GM06990 (cell line): ENCODE data around the gene GATAD2A.
A peak's percentile ranks its signal among the peaks of the same experiment; 100 is the strongest.

ENCODE experiments used
- DNase-seq: peaks from one replicate; pipeline ENCODE4 v3.0.0-alpha.2; 2011; ENCODE audit not compliant: insufficient read length; ENCODE audit errors: extremely low read depth
- H3K27me3 ChIP-seq: replicated peaks from 2 replicates; pipeline ENCODE4 v1.6.0; 2011; ENCODE audit warnings: low read length; ENCODE audit not compliant: control insufficient read depth, insufficient read depth
- H3K36me3 ChIP-seq: 2 replicates; pipeline ENCODE4 v1.5.1; 2011; ENCODE audit warnings: low read length; ENCODE audit not compliant: control insufficient read depth, insufficient read depth
- H3K4me3 ChIP-seq: replicated peaks from 2 replicates; pipeline ENCODE4 v1.5.1; 2011; ENCODE audit warnings: low read depth, mild to moderate bottlenecking, control low read depth, low read length
- TF ChIP-seq, protein P1 (sequence below): IDR thresholded peaks from 2 replicates; pipeline ENCODE4 v1.5.1; 2011; ENCODE audit warnings: low read length, control low read depth, mild to moderate bottlenecking, inconsistent platforms; ENCODE audit not compliant: insufficient read depth, poor library complexity, severe bottlenecking

The GATAD2A gene

GRCh38 chr19:19537075-19538048 is 131.9 kb downstream of the GATAD2A start:
- H3K27me3 ChIP-seq, result no peaks in the 10 kb centered on the region
- DNase-seq, result no peak
- TF ChIP-seq, protein P1, sequence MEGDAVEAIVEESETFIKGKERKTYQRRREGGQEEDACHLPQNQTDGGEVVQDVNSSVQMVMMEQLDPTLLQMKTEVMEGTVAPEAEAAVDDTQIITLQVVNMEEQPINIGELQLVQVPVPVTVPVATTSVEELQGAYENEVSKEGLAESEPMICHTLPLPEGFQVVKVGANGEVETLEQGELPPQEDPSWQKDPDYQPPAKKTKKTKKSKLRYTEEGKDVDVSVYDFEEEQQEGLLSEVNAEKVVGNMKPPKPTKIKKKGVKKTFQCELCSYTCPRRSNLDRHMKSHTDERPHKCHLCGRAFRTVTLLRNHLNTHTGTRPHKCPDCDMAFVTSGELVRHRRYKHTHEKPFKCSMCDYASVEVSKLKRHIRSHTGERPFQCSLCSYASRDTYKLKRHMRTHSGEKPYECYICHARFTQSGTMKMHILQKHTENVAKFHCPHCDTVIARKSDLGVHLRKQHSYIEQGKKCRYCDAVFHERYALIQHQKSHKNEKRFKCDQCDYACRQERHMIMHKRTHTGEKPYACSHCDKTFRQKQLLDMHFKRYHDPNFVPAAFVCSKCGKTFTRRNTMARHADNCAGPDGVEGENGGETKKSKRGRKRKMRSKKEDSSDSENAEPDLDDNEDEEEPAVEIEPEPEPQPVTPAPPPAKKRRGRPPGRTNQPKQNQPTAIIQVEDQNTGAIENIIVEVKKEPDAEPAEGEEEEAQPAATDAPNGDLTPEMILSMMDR, result no peak
- no peaks in the 10 kb centered on the region; the same call in none of the 2 replicates for H3K36me3 ChIP-seq
- no peak overlapping the region for H3K4me3 ChIP-seq

DNA sequence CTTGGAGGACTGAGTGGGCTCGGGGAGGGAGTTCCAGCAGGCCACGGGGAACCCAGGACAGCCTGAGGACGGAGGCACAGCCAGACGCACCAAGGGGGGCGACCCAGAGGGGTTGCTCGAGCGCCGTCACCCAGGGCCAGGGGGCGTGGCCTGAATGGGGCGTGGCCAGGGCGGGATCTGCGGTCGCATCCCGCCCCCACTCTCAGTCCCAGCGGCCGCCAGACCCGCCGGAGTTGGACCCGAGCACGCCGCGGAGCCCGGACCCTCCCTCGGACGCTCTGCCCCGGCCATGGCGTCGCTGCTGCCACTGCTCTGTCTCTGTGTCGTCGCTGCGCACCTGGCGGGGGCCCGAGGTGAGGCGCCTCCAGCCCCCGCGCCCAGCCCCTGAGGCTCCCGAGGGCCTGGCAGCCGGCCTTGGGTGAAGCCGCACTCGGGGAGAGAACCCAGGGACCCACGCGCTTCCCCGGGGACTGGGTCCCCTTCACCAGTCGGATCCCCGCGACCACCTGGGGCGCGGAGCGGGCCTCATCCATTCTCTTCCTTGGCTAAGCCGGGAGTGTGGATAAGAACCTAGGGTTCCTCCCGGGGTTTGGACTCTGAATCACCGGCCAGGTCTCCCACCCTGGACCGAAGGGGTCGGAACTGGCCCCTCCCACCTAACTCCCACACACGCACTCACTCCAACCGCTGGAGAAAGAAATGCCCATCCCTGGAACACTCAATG is 132.7 kb downstream of the GATAD2A start, which contains the start of gene CILP2:
Gene CILP2, plus strand, starts transcription at position 205 of the 724 bp plus-strand sequence. Its CDS starts 85 bp downstream, at position 290.
- no peak within 1 kb of the TSS for H3K4me3 ChIP-seq
- DNase-seq, result no peak
- TF ChIP-seq, protein P1, result no peak
- no peaks in the 10 kb centered on the region for H3K27me3 ChIP-seq
- no peaks in the 10 kb centered on the region; the same call in none of the 2 replicates for H3K36me3 ChIP-seq

- Histone ChIP-seq H3K27me3 (no peaks in the 10 kb centered on the region), H3K4me3 (no peak overlapping the region), H3K36me3 (no peaks in the 10 kb centered on the region; the same call in none of the 2 replicates)
- TF ChIP-seq, protein P1, result no peak
- DNase-seq, result no peak
Measured at GRCh38 chr19:19538785-19539166, 133.3 kb downstream of the GATAD2A start.

DNA sequence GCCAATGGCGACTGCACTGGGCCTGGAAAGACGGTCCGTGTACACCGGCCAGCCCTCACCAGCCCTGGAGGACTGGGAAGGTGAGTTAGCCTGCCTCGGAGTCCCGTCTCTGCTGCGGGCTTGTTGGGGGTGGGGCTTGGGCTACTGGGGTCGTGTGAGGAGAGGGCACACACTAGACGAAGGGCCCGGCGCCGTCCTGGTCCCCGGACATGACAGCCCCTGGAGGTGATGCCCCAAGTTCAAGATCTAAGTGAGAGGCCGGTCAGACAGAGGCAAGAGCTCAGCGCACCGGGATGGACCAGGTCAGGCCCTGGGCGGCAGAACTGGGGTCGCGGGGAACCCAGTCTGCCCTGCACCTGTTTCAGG is 134.2 kb downstream of the GATAD2A start:
- TF ChIP-seq, protein P1, result no peak
- Histone ChIP-seq H3K4me3 (no peak overlapping the region), H3K36me3 (no peaks in the 10 kb centered on the region; the same call in none of the 2 replicates), H3K27me3 (no peaks in the 10 kb centered on the region)
- no peak for DNase-seq

DNA sequence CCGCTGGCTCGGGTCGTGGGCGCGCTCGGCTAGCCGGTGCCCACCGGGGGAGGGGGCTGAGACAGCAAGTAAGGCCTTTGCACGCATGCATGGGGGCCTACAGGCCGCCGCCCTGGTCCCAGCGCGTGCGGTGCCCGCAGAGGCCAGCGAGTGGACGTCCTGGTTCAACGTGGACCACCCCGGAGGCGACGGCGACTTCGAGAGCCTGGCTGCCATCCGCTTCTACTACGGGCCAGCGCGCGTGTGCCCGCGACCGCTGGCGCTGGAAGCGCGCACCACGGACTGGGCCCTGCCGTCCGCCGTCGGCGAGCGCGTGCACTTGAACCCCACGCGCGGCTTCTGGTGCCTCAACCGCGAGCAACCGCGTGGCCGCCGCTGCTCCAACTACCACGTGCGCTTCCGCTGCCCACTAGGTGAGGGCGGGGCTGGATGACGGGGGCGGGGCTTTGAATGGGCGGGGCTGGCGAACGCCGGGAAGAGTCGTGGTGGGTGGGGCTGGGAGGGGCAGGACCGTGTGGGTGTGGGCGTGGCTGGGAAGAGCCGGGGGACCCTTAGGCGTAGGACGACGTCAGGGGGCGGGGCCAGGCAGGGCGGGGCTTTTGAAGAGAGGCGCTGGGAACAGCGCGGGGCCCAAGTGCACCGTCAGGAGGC is 134.7 kb downstream of the GATAD2A start:
- peak; percentile 82 for DNase-seq
- TF ChIP-seq, protein P1, result no peak
- Histone ChIP-seq H3K36me3 (no peaks in the 10 kb centered on the region; the same call in 1 of the 2 replicates), H3K27me3 (no peaks in the 10 kb centered on the region), H3K4me3 (no peak overlapping the region)
